Gastroesophageal sphincter (tissue), 4 donors: Measurements from ENCODE around the gene NCK2. TPM values are rescaled to one million over a fixed set of nuclear protein-coding genes. Genes with fewer than 3 reads are reported as not detected.

Experiments
- ATAC-seq: fragments of 150-250 bp; one replicate; pipeline ENCODE4 v1.9.1; 2016; ENCODE audit warnings: mild to moderate bottlenecking, moderate library complexity
- H3K27ac ChIP-seq, 4 donors: fragments of 200-600 bp; sonication (generic) in 3 of 4; 1 replicate in 3 of 4; 2 replicates in 1 of 4; pipeline ENCODE4 v1.5.1; 2016 to 2019
- H3K27me3 ChIP-seq: fragments of 200-600 bp; sonication (generic); one replicate; pipeline ENCODE4 v1.5.1; 2019
- H3K36me3 ChIP-seq, 2 donors: fragments of 200-600 bp; sonication (generic); one replicate each; pipeline ENCODE4 v1.5.1; 2019; ENCODE audit warnings: control low read depth in 1 of 2
- H3K4me1 ChIP-seq, 3 donors: fragments of 200-600 bp; sonication (generic); 1 replicate in 2 of 3; 2 replicates in 1 of 3; pipeline ENCODE4 v1.5.1; 2016 to 2019; ENCODE audit warnings: control low read depth in 2 of 3
- H3K4me3 ChIP-seq, 2 donors: fragments of 200-600 bp; sonication (generic); one replicate each; pipeline ENCODE4 v1.5.1; 2019; ENCODE audit warnings: mild to moderate bottlenecking in 1 of 2, moderate library complexity in 1 of 2
- H3K9me3 ChIP-seq, 3 donors: fragments of 200-600 bp; sonication (generic); one replicate each; pipeline ENCODE4 v1.5.1; 2017 to 2019; ENCODE audit warnings: control low read depth in 2 of 3
- EP300 ChIP-seq: sonication (generic); formaldehyde crosslinking; IDR thresholded peaks from one replicate; pipeline ENCODE4 v1.6.1; 2017; ENCODE audit warnings: antibody characterized with exemption, mild to moderate bottlenecking
- POLR2A ChIP-seq, 2 donors: fragments of 450-650 bp; IDR thresholded peaks; one replicate each; pipeline ENCODE4 v1.6.1; 2017; ENCODE audit warnings: antibody characterized with exemption in 2 of 2, mild to moderate bottlenecking in 2 of 2, moderate library complexity in 1 of 2
- POLR2AphosphoS5 ChIP-seq: sonication (generic); formaldehyde crosslinking; IDR thresholded peaks from one replicate; pipeline ENCODE4 v1.6.1; 2017; ENCODE audit warnings: antibody characterized with exemption
- WGBS, 2 donors: methylation state at CpG; one replicate each; pipeline ENCODE4 v1.1.5; 2018; ENCODE audit warnings: low coverage in 1 of 2; 5-methylcytosine and 5-hydroxymethylcytosine counted together
- total RNA-seq, 4 donors: library from RNA; depleted of rRNA; stranded (reverse); fragments of >200 nt; gene quantifications; one replicate each; pipeline ENCODE4 v1.1.0, GENCODE V29; 2016
- TF ChIP-seq, protein P1 (sequence below), 4 experiments: fragments of 200-600 bp in 2 of 4; fragments of 450-650 bp in 2 of 4; sonication (generic) in 1 of 4; IDR thresholded peaks; one replicate each; pipeline ENCODE4 v1.5.1; 2017 to 2019; ENCODE audit warnings: antibody characterized with exemption in 4 of 4, mild to moderate bottlenecking in 2 of 4, moderate library complexity in 2 of 4

Gene NCK2
- total RNA-seq, 4 donors from 2014 or later = 63.0 to 131 (median 89.5) TPM

- H3K4me1 ChIP-seq = peaks cover 0 to 70% (median 14%) of the 10 kb centered on the region in 3 donors
- no peak overlapping the region for H3K27ac ChIP-seq
- H3K9me3 ChIP-seq = no peaks in the 10 kb centered on the region
- TF ChIP-seq, protein P1, sequence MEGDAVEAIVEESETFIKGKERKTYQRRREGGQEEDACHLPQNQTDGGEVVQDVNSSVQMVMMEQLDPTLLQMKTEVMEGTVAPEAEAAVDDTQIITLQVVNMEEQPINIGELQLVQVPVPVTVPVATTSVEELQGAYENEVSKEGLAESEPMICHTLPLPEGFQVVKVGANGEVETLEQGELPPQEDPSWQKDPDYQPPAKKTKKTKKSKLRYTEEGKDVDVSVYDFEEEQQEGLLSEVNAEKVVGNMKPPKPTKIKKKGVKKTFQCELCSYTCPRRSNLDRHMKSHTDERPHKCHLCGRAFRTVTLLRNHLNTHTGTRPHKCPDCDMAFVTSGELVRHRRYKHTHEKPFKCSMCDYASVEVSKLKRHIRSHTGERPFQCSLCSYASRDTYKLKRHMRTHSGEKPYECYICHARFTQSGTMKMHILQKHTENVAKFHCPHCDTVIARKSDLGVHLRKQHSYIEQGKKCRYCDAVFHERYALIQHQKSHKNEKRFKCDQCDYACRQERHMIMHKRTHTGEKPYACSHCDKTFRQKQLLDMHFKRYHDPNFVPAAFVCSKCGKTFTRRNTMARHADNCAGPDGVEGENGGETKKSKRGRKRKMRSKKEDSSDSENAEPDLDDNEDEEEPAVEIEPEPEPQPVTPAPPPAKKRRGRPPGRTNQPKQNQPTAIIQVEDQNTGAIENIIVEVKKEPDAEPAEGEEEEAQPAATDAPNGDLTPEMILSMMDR (IDR thresholded peaks at IDR 0.05) = no peak
- TF ChIP-seq POLR2A (IDR thresholded peaks at IDR 0.05) (no peak), POLR2AphosphoS5 (no peak), EP300 (no peak)
- H3K4me3 ChIP-seq = no peak overlapping the region
- H3K27me3 ChIP-seq = no peaks in the 10 kb centered on the region
- no peak for ATAC-seq
- H3K36me3 ChIP-seq = no peaks in the 10 kb centered on the region
- 85 to 88% methylated on average over 8 to 11 of the region's 13 CpGs for WGBS, 2 donors
Observed at GRCh38 chr2:105869341-105869740, 124.6 kb downstream of the NCK2 start.

GRCh38 chr2:105870062-105870461 lies 125.3 kb downstream of the NCK2 start:
- no peak for ATAC-seq
- H3K27me3 ChIP-seq = no peaks in the 10 kb centered on the region
- TF ChIP-seq EP300 = no peak
- no peak for TF ChIP-seq POLR2AphosphoS5
- no peak for TF ChIP-seq POLR2A (IDR thresholded peaks at IDR 0.05)
- TF ChIP-seq, protein P1 (IDR thresholded peaks at IDR 0.05) = no peak
- H3K36me3 ChIP-seq = no peaks in the 10 kb centered on the region
- no peak overlapping the region for H3K4me3 ChIP-seq
- WGBS, 2 donors = no CpG with 5 or more reads among the region's 4 CpGs
- H3K4me1 ChIP-seq = peaks cover 0 to 70% (median 14%) of the 10 kb centered on the region in 3 donors
- no peak overlapping the region for H3K27ac ChIP-seq
- H3K9me3 ChIP-seq = no peaks in the 10 kb centered on the region

DNA sequence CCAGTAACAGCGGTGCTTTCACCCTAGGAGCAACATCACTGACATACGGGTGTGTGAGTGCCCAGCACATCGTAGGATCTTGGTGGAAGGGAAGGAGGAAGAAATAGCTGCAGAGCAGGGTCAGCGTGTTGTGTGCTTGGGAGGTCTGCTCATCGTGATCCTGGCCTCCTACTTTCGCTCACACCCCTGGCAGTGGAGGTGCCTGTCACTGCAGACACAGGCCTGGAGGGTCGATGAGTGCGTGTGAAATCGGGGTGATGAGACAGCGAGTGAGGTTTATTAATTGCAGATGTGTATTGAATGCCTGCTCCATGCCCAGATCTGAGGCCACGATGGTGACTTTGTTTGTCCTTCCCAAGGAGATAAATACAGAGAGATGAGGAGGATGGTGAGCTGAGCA lies 126.1 kb downstream of the NCK2 start:
- TF ChIP-seq POLR2AphosphoS5 = no peak
- TF ChIP-seq, protein P1 (IDR thresholded peaks at IDR 0.05) = no peak
- TF ChIP-seq EP300 = no peak
- no peak for TF ChIP-seq POLR2A (IDR thresholded peaks at IDR 0.05)
- Histone ChIP-seq H3K27me3 (no peaks in the 10 kb centered on the region), H3K27ac (no peak overlapping the region), H3K4me3 (no peak overlapping the region), H3K9me3 (no peaks in the 10 kb centered on the region), H3K4me1 (peaks cover 0 to 67% (median 14%) of the 10 kb centered on the region in 3 donors), H3K36me3 (no peaks in the 10 kb centered on the region)
- 92 to 93% methylated on average over 8 to 10 of the region's 11 CpGs for WGBS, 2 donors
- ATAC-seq = no peak

GRCh38 chr2:105872142-105872728 lies 127.5 kb downstream of the NCK2 start:
- WGBS, 2 donors = 76 to 78% methylated on average over 7 to 10 of the region's 14 CpGs
- ATAC-seq = no peak
- TF ChIP-seq, protein P1 (IDR thresholded peaks at IDR 0.05) = no peak
- TF ChIP-seq EP300 = no peak

GRCh38 chr2:105872830-105873229 lies 128.1 kb downstream of the NCK2 start:
- no peaks in the 10 kb centered on the region for H3K9me3 ChIP-seq
- no peak overlapping the region for H3K27ac ChIP-seq
- H3K36me3 ChIP-seq = no peaks in the 10 kb centered on the region
- no peaks in the 10 kb centered on the region for H3K27me3 ChIP-seq
- peaks cover 0 to 50% (median 6%) of the 10 kb centered on the region in 3 donors for H3K4me1 ChIP-seq
- ATAC-seq = no peak
- no peak overlapping the region for H3K4me3 ChIP-seq
- TF ChIP-seq EP300 (no peak), POLR2A (IDR thresholded peaks at IDR 0.05) (no peak), POLR2AphosphoS5 (no peak)
- TF ChIP-seq, protein P1 (IDR thresholded peaks at IDR 0.05) = no peak
- WGBS, 2 donors = 90% methylated on average over 4 of the region's 7 CpGs; no CpG with 5 or more reads in 1 of the 2 donors

More at GRCh38 chr2:105872142-105872728, 127.5 kb downstream of the NCK2 start:
- Histone ChIP-seq H3K4me1 (peaks cover 0 to 53% (median 7%) of the 10 kb centered on the region in 3 donors), H3K27me3 (no peaks in the 10 kb centered on the region), H3K9me3 (no peaks in the 10 kb centered on the region), H3K4me3 (no peak overlapping the region), H3K27ac (no peak overlapping the region), H3K36me3 (no peaks in the 10 kb centered on the region)
